Peyer's patch (tissue), 4 donors: Measurements from ENCODE around the gene SLC6A18.

Experiments
- POLR2A ChIP-seq, 2 donors: fragments of 450-650 bp; IDR thresholded peaks; one replicate each; pipeline ENCODE4 v1.5.1; 2017; ENCODE audit warnings: antibody characterized with exemption in 2 of 2, mild to moderate bottlenecking in 2 of 2, moderate library complexity in 2 of 2
- TF ChIP-seq, protein P1 (sequence below), 6 experiments: fragments of 450-650 bp in 4 of 6; fragments of 200-600 bp in 2 of 6; sonication (generic) in 1 of 6; IDR thresholded peaks; one replicate each; pipeline ENCODE4 v1.5.1; 2017 to 2019; ENCODE audit warnings: antibody characterized with exemption in 6 of 6, mild to moderate bottlenecking in 3 of 6, moderate library complexity in 1 of 6

DNA sequence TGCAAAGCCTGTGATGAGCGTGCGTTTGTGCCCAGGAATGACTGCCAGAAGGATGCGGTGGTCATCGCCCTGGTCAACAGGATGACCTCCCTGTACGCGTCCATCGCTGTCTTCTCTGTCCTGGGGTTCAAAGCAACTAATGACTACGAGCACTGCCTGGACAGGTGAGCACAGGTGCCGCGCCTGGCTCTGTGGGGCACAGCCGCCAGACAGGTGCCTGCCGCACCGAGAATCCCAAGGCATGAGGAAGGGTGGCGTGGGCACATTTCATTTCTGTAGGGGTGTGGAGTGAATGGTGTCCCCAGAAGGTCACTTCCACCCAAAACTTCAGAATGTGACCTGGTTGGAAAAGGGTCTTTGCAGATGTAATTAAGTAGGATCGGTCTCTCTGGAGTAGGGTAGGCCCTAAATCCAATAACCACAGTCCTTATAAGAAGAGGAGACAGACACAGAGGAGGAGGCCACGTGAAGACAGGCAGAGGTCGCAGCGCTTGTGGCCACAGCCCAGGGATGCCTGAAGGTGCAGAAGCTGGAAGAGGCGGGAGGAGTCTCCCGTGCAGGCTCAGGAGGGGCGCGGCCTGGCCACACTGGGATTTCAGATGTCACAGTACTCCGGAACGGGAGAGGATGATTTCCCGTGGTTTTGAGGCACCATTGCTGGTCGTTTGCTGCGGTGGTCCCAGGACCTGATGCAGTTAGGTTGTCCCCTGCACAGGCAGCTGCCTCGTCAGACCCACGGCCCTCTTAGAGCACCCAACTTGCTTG lies 15.5 kb downstream of the SLC6A18 start:
- TF ChIP-seq, protein P1, sequence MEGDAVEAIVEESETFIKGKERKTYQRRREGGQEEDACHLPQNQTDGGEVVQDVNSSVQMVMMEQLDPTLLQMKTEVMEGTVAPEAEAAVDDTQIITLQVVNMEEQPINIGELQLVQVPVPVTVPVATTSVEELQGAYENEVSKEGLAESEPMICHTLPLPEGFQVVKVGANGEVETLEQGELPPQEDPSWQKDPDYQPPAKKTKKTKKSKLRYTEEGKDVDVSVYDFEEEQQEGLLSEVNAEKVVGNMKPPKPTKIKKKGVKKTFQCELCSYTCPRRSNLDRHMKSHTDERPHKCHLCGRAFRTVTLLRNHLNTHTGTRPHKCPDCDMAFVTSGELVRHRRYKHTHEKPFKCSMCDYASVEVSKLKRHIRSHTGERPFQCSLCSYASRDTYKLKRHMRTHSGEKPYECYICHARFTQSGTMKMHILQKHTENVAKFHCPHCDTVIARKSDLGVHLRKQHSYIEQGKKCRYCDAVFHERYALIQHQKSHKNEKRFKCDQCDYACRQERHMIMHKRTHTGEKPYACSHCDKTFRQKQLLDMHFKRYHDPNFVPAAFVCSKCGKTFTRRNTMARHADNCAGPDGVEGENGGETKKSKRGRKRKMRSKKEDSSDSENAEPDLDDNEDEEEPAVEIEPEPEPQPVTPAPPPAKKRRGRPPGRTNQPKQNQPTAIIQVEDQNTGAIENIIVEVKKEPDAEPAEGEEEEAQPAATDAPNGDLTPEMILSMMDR (IDR thresholded peaks at IDR 0.05): no peak
- TF ChIP-seq POLR2A (IDR thresholded peaks at IDR 0.05): no peak
